HG03460 (cell line): ENCODE results near the gene SLC13A5.
"Not testable (repeated sequence)": the region's sequence is repeated elsewhere in the genome, so short reads cannot be mapped to it uniquely, and the experiment has no call there.

ENCODE experiments used
- ATAC-seq: cut with Tn5 transposase; IDR thresholded peaks from one replicate; pipeline ENCODE4 v1.9.1; 2021; ENCODE audit not compliant: unreplicated experiment

The SLC13A5 gene

GRCh38 chr17:6711081-6711674, 2.0 kb downstream of the SLC13A5 start:
- no peak for ATAC-seq

GRCh38 chr17:6710317-6710716, 2.9 kb downstream of the SLC13A5 start:
- no peak for ATAC-seq

- no peak for ATAC-seq
Observed at GRCh38 chr17:6708357-6708961, 4.7 kb downstream of the SLC13A5 start.

GRCh38 chr17:6706996-6707395, 6.2 kb downstream of the SLC13A5 start:
- ATAC-seq: no peak

- ATAC-seq: no peak
Observed at GRCh38 chr17:6706499-6706898, 6.7 kb downstream of the SLC13A5 start.

- no peak for ATAC-seq
Observed at GRCh38 chr17:6704470-6705052, 8.6 kb downstream of the SLC13A5 start.

- ATAC-seq: no peak
Observed at GRCh38 chr17:6703751-6704150, 9.4 kb downstream of the SLC13A5 start.

GRCh38 chr17:6702567-6703215, 10.5 kb downstream of the SLC13A5 start:
- ATAC-seq: no peak

- ATAC-seq: no peak
Observed at GRCh38 chr17:6701719-6702118, 11.4 kb downstream of the SLC13A5 start.

GRCh38 chr17:6700948-6701307, 12.2 kb downstream of the SLC13A5 start:
- ATAC-seq: no peak

- no peak for ATAC-seq
Observed at GRCh38 chr17:6699997-6700947, 12.9 kb downstream of the SLC13A5 start.

- no peak for ATAC-seq
Observed at GRCh38 chr17:6698004-6698403, 15.2 kb downstream of the SLC13A5 start.

- ATAC-seq: no peak
Observed at GRCh38 chr17:6696906-6697305, 16.3 kb downstream of the SLC13A5 start.

- no peak for ATAC-seq
Observed at GRCh38 chr17:6695565-6695964, 17.6 kb downstream of the SLC13A5 start.

GRCh38 chr17:6695051-6695450, 18.1 kb downstream of the SLC13A5 start:
- no peak for ATAC-seq

- ATAC-seq: not testable (repeated sequence)
Observed at GRCh38 chr17:6691958-6692357, 21.2 kb downstream of the SLC13A5 start.

GRCh38 chr17:6691546-6691945, 21.6 kb downstream of the SLC13A5 start:
- no peak for ATAC-seq

GRCh38 chr17:6690641-6691040, 22.5 kb downstream of the SLC13A5 start:
- ATAC-seq: no peak

- no peak for ATAC-seq
Observed at GRCh38 chr17:6688944-6689343, 24.2 kb downstream of the SLC13A5 start.

GRCh38 chr17:6686026-6686425, 27.1 kb downstream of the SLC13A5 start:
- no peak for ATAC-seq
